Activated CD8-positive, alpha-beta memory T cell treated with anti-CD3 and anti-CD28 coated beads, Interleukin-2, amount 50 U/mL, for 24 hours (primary cell): ENCODE measurements around the gene RIMS4.

Source experiments
- DNase-seq: peaks from one replicate; pipeline ENCODE4 v3.0.0-alpha.2; 2020; ENCODE audit errors: extremely low read depth

The RIMS4 gene

DNA sequence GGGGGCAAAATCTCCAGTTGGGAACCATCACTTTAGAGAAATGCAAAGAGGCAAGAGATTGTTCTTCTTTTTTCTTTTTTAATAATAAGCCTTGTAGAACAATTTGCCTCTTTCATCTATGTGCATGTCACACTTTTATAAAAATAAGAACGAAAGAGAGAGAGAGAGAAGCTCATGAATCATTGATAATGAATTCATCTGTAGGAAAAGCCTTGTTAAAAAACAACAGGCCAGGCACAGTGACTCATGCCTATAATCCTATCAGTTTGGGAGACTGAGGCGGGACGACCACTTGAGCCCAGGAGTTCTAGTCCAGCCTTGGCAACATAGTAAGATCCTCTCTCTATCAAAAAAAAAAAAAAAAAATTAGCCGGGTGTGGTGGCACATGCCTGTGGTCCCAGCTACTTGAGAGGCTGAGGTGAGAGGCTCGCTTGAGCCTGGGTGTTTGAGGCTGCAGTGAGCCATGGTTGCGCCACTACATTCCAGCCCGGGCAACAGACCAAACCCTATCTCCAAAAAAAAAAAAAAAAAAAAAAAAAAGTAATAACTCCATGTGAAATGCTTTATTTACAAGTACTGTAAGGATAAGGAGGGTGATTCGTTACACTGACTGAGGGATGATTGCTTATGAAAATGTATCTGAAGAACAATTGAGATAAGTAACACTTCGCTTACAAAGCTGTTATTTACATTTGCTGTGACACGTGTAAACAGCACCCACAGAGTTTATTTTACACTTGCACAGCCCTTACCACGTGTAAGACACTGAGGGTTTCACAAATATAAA is 89.2 kb downstream of the RIMS4 start:
- no peak for DNase-seq

DNA sequence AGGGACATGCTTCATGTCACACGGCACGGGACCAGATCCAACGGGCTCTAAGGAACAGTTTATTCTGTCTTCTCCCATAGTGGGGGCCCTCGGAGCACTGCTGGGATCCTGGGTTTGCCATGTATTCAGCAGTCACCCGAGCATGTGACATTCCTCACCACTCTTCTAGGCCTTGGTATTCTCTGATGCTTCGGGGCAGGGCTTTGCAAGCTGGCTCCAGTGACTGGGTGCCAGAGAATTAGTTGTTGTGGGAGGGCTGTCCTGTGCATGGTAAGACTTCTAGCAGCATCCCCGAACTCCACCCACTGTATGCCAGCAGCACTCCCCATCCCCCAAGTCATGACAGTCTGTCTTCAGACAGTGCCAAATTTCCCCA is 89.7 kb downstream of the RIMS4 start:
- no peak for DNase-seq

DNA sequence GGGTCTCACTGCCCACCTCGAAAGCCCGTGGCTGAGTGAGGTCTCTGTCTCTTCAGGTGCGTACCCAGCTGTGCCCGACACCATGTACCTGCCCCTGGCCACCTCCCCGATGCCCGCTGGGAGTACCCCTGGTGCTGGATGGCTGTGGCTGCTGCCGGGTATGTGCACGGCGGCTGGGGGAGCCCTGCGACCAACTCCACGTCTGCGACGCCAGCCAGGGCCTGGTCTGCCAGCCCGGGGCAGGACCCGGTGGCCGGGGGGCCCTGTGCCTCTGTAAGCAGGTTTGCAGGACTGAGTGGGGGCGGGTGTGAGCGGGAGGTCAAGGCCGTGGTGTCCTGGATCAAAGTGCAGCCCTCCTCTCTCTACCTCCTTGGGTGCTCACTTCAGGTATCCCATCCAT is 90.5 kb downstream of the RIMS4 start:
- no peak for DNase-seq

DNA sequence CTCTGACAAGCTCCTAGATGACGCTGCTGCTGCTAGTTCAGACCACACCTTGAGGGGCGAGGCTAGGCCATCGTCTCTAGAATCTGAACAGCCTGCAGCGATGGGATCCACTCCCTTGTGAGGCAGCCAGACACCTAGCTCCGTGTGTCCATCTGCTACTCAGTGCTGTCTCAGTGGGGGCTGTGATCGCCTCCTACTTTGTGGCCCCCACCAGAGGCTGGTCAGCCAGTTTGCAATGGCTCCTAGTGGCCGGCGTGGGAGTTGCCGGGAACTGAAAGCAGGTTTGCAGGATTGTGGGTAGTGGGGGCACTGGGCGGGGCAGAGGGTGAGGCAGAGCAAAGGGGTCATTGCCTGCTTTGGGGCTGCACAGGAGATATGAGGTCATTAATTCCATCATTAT is 92.4 kb downstream of the RIMS4 start:
- DNase-seq = no peak

DNA sequence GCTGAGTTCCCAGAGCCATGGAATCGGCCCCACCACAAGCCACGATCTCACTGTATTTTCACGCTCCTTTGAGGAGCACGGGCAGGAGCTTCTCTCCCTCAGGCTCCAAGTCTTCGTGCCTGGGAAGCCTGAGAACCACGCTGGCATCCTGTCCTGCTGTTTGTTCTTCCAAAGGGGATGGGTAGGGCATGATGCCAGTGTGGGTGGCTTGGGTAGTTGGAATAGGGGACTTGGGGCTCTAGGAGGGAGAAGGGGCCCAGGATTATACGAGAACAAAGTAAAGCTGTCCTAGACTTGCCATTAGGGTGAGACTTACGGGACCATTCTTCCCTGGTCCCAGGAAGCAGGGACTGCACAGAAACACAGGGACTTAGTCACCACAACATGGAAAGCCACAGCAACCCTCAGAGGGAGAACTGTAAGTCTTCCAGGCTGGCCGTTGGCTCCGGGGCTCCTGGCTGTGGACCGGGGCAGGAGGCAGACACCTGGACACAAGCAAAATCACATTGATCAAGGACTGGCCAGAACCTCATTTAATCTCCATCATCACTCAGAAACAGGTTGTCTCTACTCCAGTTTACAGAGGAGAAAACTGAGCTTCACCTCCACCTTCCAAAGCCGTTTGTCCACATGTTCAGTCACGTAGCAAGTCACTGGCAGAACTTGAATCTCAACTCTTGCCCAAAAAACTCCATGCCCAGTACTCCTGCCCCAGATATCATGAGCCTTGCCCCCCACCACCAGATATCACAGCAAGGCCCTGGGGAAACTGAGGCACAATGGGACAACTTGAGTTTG is 93.8 kb downstream of the RIMS4 start:
- no peak for DNase-seq

DNA sequence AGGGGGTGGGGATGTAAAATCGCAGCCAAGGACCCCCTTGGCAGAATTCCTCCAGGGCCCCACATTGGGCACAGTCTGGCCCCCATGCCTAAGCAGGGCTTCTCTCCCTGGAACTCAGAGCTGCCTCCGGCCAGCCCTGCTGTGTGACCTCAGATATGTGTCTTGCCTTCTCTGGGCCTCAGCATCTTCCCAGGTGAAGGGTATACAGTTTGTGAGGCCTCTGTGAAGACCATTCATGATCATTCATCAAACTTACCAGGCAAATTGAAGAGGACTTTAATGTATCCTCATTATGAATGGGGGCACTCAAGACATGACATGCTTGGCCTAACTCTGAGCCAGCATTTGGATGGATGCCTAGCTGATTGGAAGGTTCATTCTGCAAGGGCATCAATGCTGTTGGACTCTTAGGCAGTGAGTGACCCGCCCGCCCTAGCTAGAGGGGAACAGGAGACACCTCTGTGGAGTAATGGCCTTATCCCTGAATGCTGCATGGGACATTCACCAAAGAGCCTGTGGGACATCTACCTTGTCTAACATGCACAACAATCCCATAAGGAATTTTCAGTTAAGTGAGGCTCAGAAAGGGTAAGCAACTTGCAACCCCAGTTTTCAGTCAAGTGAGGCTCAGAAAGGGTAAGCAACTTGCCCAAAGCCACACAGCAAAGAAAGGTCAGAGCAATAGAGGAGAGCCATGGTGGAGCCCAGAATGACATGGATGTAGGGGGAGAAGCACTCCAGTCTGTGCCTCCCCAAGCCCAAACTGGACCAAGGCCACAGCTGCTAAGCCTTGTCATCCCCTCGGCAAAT is 94.6 kb downstream of the RIMS4 start:
- DNase-seq = no peak

DNA sequence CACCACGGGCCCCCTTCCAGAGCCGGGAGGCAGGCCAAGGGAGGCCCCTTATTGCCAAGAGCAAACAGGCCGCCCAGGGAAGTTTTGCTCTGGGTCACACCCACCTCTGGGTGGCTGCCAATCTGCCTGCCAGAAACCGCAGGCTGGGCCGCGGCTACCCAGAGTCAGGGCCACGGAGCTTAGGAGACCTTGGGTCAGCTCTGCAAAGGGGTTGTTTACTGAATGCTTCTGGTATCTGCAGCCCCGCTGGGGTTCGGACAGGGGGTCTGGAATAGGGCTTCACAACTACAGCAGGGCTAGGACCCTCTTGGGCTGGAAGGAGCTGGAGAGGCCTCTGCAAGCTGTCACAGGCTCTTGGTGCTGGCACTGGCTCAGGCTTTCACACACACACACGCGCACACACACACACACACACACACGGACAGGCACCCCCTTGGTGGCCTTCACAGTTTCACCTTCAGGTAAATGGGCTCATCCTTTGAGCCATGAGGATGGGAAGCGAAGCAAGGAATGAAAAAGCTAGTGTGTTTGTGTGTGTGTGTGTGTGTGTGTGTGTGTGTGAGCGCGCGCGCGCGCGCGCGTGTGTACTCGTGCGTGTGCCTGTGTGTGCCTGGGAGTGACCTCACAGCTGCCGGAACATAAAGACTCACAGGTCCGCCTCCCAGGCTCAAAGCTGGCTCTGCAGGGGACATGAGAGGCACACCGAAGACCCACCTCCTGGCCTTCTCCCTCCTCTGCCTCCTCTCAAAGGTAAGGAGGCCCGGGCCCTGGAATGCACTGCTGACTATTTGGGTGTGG is 95.4 kb downstream of the RIMS4 start, which contains the start of gene CCN5:
TSS of gene CCN5 (plus strand) at position 669 of the 798 bp plus-strand sequence. CDS start at position 691, 22 bp downstream.
- DNase-seq = no peak

DNA sequence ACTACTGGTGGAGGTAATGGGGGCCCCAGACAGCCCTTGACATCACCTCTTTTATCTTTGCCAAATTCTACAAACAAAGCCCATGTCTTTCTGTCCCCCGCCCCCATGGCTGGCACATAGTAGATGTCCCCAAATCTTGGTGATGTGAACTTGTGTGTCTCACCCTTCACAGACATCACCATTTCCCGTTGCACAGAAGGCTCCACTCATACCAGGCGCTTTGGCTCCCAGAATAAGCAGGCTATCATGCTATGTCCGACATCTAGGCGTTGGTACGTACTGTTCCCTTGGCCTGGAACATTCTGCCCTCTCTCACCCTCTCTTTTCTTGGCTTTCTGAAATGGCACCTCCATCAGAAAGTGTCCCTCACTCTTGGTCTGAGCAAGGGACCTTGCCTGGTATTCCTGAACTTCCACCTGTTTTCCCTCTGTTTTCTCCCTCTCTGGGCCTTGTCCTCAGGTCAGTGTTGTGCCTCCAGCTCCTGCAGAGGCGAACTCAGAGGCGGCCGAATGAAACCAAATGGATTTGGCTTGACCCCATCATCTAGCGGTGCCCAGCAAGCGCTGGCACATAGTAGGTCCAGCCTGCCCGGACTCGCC is 96.1 kb downstream of the RIMS4 start:
- no peak for DNase-seq

DNA sequence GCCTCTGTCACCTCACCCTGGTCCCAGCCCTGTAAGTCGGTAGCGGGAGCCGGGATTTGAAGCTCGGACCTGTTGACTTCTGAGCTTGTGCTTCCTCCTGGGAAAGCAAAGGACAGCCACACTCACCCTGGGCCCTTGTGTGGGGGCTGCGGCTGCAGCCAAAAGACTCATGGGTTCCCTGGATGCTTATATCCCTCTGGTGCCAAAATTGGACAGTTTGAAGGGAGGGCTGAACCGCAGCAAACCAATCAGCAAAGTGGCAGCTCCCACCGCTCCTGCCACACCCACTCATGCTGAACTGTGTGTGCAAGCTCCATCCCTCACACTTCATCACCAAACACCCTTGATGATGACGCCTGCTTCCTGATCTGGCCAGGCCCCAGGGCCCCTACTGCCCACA is 99.1 kb downstream of the RIMS4 start:
- DNase-seq = no peak

DNA sequence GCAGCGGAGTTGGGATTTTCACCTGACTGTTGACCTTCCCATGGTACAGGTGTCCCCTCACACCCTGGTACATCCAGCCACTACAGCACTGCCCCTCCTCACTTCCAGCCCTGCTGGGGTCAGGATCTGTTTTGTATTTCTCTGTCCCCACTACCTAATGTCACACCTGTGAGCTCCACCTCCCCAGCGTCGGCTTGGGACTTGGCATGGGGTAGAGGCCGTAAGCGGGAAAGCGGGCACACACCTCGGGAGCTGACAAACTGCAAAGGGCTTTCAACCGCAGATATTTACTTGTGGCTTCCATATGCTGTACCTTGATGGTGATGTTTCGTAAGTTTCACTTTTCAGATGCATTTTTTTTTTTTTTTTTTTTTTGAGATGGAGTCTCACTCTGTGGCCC is 100.5 kb downstream of the RIMS4 start:
- no peak for DNase-seq

DNA sequence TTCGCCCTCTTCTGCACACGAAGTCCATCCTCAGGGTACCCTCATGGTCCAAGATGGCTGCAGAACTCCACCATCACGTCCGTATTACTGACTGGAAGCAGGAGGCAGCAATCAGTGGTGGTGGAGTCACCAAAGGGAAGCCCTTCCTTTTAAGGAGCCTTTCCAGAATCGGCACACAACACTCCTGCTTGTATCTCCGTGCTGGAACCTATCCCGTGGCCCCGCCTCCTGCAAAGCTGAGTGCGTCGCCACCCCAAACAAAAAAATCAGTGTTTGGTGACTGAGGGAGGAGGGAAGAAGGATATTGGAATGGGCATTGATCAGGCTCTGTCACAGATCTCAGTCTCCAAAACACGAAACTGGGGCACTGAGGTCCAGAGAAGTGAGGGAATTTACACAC is 101.0 kb downstream of the RIMS4 start:
- no peak for DNase-seq

DNA sequence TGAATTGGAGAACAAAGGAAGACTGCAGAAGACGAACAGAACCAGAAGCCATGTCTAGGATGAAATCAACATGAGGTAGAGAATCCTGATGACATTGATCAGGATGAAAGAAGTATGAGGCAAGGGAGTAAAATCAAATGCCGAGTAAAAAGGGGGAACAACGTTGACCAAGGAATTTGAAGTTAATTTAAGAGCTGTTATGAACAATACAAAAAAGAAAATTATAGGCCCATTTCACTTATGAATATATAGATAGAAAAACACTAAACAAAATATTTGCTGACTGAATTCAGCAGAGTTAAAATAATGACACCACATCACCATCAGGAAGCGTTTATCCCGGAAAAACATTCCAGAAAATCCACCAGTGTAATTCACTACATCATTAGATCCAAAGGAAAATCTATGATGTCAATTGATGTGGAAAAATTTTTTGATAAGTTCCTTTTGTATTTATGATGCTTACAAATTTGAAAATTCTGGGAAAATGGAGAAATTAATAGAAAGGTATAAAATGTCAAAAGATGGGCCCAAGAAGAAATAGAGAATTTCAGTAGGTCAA is 103.2 kb downstream of the RIMS4 start:
- no peak for DNase-seq

DNA sequence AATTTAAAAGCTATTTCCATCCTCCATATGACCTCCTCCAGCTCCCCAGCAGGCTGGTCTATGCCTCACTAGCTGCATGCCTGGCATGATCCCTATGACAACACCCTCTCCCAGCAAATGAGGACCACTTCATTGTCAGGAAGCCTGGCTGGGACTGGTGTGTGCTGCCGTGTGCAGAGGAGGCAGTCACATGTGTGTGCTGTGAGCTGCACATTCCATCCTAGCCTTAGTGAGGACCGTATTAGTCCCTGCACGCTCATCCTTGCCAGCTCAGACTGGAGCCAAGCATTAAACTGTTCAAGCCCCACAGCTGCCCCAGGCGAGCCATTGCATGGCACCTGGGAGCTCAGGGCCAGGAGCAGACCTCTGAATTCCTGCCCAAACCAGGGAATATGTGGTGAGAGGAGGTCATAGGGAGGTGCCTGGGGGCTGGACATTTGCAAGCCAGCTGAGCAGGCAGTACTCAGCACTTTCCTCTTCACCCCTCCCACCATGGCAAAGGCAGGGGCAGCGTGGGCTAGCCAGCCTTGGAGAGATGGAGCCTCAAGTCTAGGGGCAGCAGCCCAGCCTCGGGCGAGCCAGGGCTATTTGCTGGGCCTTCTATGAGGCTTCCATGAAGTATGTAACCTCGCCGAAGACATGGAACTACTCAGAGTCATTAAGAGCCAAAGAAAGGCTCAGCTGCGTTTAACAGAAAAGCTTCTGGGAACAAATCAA is 103.9 kb downstream of the RIMS4 start:
- no peak for DNase-seq

DNA sequence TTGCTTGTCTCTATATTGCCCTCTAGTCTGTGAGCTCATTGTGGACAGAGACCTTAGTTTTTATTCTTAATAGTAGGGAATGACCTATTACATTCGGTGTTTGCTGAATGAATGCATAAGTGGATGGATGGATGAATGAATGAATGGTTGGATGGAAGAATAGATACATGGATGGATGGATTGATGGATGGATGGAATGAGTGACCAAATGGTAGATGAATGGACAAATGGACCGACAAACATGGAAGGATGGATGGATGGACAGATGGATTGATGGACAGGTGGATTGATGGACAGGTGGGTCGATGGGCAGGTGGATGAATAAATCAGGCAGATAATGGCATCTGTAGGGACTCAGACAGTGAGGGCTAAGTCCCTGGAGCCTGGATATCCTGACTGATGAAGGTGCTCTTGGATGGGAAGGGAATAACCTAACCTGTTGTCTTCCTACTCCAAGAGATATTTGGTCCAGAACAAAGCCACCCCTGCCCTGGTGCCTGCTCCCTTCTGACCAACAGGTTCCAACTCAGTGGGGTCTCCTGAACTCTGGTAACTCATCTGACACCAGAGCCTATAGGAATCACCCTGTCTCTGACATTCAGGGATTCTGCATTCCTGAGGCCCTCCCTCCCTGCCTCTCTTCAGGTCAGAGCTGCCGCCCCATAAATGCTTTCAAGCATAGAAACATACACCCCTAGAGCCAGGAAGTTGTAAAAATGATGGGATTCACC is 104.8 kb downstream of the RIMS4 start:
- no peak for DNase-seq

DNA sequence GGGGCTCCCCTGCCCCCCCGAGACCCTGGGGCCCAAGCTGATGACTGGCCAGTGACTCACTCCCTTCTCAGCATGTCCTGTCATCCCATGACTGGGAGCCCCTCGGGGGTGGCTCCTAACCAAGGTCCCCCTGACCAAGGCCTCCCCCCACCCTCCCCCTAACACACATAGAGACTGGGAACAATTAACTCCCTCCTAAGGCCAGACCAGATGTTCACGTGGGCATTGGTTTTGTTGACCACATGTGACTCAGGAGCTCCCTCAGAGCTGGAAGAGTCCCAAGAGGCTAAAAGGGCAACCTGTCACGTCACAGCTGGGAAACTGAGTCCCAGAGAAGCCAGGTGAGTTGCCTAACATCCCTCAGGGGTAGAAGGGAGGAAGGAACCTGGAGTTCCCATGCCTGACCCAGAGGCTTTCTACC is 105.8 kb downstream of the RIMS4 start:
- DNase-seq = no peak

DNA sequence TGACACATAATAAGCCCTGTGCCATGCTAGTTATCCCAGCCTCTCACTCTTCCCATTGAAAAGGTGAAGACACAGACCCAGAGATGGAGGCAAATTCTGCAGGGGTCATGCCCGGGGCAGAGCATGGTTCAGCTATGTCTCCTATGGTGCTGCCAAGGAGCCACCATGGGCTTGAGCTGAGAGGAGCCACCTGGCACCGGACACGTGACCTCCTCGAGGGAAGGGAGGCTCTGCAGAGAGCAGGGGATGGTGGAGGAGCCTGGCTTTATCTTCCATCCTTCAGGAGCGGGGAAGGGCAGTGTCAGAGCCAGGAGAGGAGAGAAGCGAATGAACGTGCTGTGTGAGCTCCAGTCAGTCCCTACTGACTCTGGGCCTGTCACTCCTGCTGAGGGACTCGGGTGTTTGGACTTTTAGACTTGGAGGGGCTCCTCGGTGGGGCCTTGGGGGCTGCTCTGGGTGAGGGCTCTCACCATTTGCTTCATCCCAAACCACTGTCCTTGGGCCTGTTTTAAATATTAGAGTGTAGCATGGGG is 106.3 kb downstream of the RIMS4 start:
- DNase-seq = no peak

DNA sequence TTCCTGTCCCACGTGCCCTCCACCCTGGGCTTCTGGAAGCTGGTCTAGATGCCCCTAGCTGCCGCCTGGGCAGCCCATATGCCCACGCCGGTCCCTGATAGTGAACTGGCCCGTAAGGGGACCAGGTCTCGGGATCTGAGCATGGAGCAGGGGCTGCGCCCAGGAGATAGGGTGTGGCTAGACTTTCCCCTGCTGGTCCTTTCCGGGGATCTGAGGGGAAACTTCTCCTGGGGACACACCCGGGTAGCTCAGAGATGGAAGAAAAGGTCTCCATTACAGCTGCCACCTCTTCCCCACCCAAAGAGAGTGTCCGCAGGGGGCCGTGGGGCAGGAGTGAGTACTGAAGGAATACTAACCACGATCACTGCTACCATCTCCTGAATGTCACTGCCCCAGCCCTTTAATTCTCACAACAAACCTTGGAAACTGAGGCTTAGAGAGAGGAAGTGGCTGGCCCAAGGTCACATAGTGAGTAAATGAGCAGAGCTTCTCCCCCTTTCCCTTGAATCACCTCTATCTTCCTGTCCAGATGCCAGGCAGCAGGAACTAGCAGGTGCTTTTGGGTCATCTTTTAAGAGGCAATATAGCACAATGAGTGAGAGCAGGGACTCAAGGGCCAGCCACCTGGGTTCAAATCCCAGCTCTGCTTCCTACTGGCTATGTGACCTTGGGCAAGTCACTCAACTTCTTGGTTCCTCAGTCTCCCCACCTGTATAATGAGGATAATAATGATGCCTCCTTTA is 107.0 kb downstream of the RIMS4 start:
- no peak for DNase-seq

DNA sequence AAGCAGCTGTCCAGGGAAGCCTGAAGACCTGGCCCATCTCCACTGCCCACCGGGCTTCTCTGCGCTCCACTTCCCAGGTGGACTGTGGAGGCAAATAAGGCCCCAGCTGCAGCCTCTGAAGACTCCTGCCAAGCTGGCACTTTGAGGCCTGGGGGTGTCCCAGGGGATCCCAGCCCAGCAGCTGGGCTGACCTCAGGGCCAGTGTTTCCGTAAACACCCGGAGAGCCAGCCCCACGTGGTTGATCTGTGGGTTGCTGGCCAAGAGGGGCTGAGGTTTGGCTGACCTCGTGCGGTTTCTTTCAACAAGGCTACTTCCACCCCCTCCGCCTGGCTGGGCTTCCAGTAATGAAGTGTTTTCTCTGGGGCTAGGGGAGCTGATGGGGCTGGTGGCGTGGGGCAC is 107.6 kb downstream of the RIMS4 start:
- DNase-seq = no peak
